Fibroblast of mammary gland (primary cell): ENCODE data around the gene ATXN7.
A peak's percentile ranks its signal among the peaks of the same experiment; 100 is the strongest.

Experiments used
- DNase-seq: peaks from one replicate; pipeline ENCODE4 v3.0.0-alpha.2; 2010; ENCODE audit warnings: low read depth
- H3K4me3 ChIP-seq: 2 replicates; pipeline ENCODE4 v1.5.1; 2011; ENCODE audit warnings: low read depth, mild to moderate bottlenecking, low read length, moderate library complexity; ENCODE audit not compliant: control insufficient read depth
- CTCF ChIP-seq: conservative IDR thresholded peaks from 2 replicates; pipeline ENCODE4 v1.5.1; 2011; ENCODE audit warnings: low read depth, low read length, inconsistent platforms; ENCODE audit not compliant: control insufficient read depth, insufficient read depth

Gene ATXN7

GRCh38 chr3:63860776-63861175 lies 2.9 kb upstream of the ATXN7 start:
- no peak for DNase-seq
- no peak overlapping the region for H3K4me3 ChIP-seq
- TF ChIP-seq CTCF: no peak

GRCh38 chr3:63861306-63861705 lies 2.4 kb upstream of the ATXN7 start:
- no peak for TF ChIP-seq CTCF
- DNase-seq: no peak
- no peak overlapping the region for H3K4me3 ChIP-seq

GRCh38 chr3:63862804-63863149 lies 890 bp upstream of the ATXN7 start:
- TF ChIP-seq CTCF: no peak
- DNase-seq: no peak
- peak overlapping the region; percentile 85 for H3K4me3 ChIP-seq

- peak overlapping the region; percentile 76 for H3K4me3 ChIP-seq
- no peak for TF ChIP-seq CTCF
- no peak for DNase-seq
Observed at GRCh38 chr3:63864008-63864964, 619 bp downstream of the ATXN7 start.

- TF ChIP-seq CTCF: no peak
- DNase-seq: no peak
- H3K4me3 ChIP-seq: peak overlapping the region; percentile 76
Observed at GRCh38 chr3:63864965-63865327, 1.3 kb downstream of the ATXN7 start.

GRCh38 chr3:63867225-63867624 lies 3.6 kb downstream of the ATXN7 start:
- DNase-seq: no peak
- no peak for TF ChIP-seq CTCF
- no peak overlapping the region for H3K4me3 ChIP-seq
